NCI-H226 (cell line): ENCODE measurements around the gene PCSK6.
"Not testable (repeated sequence)": the region's sequence is repeated elsewhere in the genome, so short reads cannot be mapped to it uniquely, and the experiment has no call there.

ENCODE experiments used
- DNase-seq: peaks from one replicate; pipeline ENCODE4 v3.0.0-alpha.2; 2015

The PCSK6 gene

DNA sequence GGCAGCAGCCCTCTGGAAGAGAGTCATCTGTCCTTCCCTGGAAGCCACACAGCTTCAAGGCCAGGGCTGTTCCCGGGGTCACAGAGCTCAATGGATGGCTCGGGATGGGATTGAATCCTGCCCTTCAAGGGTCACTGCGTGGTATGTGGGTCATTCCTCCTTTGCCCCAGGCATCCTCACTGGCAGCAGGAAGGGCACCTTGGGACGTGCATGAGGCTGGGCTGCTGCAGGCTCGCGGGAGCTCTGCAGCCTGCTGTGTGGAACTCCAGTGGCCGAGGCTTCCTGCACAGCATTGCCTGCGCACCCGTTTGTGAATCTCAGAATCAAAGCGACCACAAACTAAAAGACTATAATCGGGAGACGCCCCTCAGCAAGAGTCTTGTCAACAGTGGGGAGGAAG lies 60.7 kb downstream of the PCSK6 start:
- DNase-seq: no peak

- no peak for DNase-seq
Measured at GRCh38 chr15:101427606-101428487, 61.7 kb downstream of the PCSK6 start.

DNA sequence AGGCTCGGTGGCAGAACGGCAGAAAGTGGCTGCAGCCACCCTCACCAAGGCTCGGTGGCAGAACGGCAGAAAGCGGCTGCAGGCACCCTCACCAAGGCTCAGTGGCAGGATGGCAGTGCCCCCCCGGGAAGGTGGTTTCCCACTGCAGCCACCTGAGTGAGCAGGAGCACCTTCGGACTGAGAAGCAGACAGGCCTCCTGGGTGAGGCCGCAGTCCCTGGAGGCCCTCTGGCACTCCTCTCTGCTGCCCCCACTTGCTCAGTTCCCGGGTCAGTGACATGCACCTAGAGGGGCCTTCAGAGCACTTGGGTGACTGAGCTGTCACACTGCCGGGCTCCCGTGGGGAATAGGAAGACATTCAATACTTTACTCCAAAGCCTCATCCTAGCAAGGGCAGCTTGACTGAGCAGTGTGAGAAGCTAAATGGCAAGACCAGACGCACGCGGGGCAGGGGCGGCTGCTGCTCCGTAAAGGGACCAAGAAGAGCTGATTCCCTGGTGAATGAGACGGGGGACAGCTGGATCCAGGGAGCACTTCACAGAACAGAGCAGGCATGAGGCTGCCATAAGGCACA lies 62.7 kb downstream of the PCSK6 start:
- DNase-seq: no peak

GRCh38 chr15:101425787-101426365 lies 63.6 kb downstream of the PCSK6 start:
- DNase-seq: no peak

- no peak for DNase-seq
Measured at GRCh38 chr15:101424984-101425383, 64.5 kb downstream of the PCSK6 start.

GRCh38 chr15:101420232-101420631 lies 69.3 kb downstream of the PCSK6 start:
- DNase-seq: no peak

DNA sequence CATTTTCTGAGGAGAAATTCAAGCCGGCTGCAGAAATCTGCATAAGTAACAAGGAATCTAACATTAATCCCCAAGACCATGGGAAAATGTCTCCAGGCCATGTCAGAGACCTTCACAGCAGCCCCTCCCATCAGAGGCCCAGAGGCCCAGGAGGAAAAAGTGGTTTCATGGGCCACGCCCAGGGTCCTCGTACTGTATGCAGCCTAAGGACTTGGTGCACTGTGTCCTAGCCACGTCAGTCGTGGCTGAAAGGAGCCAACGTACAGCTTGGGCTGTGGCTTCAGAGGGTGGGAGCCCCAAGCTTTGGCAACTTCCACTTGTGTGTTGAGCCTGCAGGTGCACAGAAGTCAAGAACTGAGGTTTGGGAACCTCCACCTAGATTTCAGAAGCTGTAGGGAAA lies 73.0 kb downstream of the PCSK6 start:
- DNase-seq: not testable (repeated sequence)

GRCh38 chr15:101413239-101413638 lies 76.3 kb downstream of the PCSK6 start:
- DNase-seq: no peak

- no peak for DNase-seq
Measured at GRCh38 chr15:101411581-101411980, 77.9 kb downstream of the PCSK6 start.

- DNase-seq: no peak
Measured at GRCh38 chr15:101411085-101411484, 78.4 kb downstream of the PCSK6 start.

- no peak for DNase-seq
Measured at GRCh38 chr15:101410612-101411011, 78.9 kb downstream of the PCSK6 start.

DNA sequence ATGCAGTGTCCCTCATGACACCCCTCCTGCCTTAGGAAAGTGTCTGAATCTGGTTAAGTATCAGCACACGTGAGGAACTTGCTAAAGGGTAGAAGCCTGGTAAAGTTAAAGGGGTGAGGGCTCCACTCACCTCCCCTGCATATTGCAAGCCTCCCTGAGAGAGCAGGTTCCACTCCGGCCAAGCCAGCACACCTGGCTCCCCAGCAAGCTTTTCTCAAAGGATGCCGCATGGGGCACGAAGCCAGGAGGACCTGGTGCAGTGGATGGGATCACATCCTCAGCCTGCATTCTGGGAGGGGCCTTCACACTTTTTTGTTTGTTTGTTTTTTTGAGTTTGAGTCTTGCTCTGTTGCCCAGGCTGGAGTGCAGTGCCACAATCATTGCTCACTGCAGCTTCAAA lies 79.9 kb downstream of the PCSK6 start:
- no peak for DNase-seq

- no peak for DNase-seq
Measured at GRCh38 chr15:101407966-101408775, 81.3 kb downstream of the PCSK6 start.

GRCh38 chr15:101407439-101407838 lies 82.1 kb downstream of the PCSK6 start:
- DNase-seq: no peak

DNA sequence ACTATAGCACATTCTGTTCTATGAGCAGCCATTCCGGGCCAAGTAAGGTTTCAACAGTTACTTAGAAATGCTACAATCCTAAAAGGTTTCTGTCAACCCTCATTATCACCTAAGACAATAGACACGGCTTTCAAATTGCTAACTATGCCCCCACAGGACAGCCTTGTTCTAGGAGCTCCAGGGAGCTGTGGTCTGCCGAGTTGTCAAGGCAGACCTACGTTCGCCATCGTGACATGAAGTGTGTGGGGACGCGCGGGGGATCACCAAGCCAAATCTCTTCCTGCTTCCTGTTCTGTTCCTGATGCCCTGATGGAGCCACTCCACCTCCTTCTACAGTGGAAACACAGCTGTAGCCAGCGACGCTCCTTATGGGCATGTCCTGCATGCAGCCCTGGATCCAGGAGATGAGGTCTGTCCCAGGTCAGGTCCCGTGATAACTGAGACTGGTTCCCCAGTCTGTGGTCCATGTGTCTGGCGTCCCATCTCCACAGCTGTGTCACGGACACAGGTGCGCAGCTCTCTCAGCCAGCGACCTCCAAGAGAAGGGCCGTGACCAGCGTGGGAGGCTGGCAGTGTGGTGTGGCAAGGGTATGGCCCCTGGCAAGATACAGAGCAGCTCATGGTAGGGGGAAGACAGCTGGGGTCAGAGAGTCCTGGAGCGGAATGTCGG lies 82.8 kb downstream of the PCSK6 start:
- no peak for DNase-seq

DNA sequence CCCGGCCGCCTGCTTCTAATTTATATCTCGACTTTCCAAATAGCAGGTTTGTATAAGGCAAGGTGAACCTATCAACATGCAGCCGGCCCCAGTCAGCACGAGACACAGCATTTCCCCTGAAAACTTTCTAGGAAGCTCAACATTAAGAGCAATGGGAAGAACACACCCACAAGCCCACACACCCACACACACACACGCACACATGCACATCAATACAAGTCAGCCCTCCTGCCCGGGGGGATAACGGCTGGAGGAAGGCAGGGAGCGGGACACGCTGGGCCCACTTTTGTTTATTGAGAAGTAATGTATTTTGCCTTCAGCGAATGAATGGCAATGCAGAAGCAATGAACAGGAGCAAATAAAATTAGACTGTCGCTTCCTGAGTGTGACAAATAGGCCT lies 83.5 kb downstream of the PCSK6 start:
- no peak for DNase-seq

- no peak for DNase-seq
Measured at GRCh38 chr15:101404245-101404644, 85.3 kb downstream of the PCSK6 start.

DNA sequence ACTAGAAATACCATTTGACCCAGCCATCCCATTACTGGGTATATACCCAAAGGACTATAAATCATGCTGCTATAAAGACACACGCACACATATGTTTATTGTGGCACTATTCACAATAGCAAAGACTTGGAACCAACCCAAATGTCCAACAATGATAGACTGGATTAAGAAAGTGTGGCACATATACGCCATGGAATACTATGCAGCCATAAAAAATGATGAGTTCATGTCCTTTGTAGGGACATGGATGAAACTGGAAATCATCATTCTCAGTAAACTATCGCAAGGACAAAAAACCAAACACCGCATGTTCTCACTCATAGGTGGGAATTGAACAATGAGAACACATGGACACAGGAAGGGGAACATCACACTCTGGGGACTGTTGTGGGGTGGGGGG lies 86.6 kb downstream of the PCSK6 start:
- not testable (repeated sequence) for DNase-seq

GRCh38 chr15:101401286-101401685 lies 88.2 kb downstream of the PCSK6 start:
- DNase-seq: no peak

GRCh38 chr15:101399431-101399830 lies 90.1 kb downstream of the PCSK6 start:
- no peak for DNase-seq

DNA sequence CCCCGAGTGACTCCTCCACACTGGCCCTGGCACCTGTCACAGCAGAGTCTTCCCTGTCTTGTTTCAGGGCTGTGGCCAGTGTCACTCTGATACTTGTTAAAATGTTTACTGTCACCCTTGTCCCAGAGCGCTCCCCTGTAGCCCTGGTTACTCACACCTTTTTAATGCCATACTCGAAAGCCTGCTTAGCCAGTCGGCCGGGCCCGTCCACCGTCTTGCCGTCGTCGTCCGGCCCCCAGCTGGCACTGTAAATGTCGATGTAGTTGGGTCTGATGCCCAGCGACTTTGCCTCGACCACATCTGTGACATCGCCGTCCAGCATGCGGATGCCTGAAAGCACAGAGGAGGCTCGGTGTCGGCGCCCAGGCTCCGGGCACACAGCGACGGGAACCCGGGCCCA lies 91.3 kb downstream of the PCSK6 start:
- DNase-seq: no peak

- DNase-seq: no peak
Measured at GRCh38 chr15:101397521-101398003, 91.9 kb downstream of the PCSK6 start.
